A673 (cell line): ENCODE measurements around the gene BANF1. TPM values are rescaled to one million over a fixed set of nuclear protein-coding genes. Genes with fewer than 3 reads are reported as not detected.

Experiments used
- BruUV-seq: library from RNA; stranded (reverse); fragments of 400-500 nt; replicated peaks from 2 replicates; lab custom pipeline; 2021; lab: Mats Ljungman, UMichigan
- CTCF ChIA-PET: fragments of 300-600 bp; sonication (Branson Sonifier 250); formaldehyde crosslinking; loops from one replicate; lab custom pipeline; 2022; ENCODE audit warnings: antibody characterized with exemption; lab: Charles Lee
- POLR2A ChIA-PET: fragments of 300-600 bp; sonication (Branson Sonifier 250); formaldehyde crosslinking; loops from one replicate; lab custom pipeline; 2022; ENCODE audit warnings: antibody characterized with exemption; ENCODE audit not compliant: low non-redundant PET; lab: Charles Lee
- DNase-seq: peaks from one replicate; pipeline ENCODE4 v3.0.0-alpha.2; 2015; ENCODE audit warnings: low spot score
- H3K27ac ChIP-seq: fragments of 200-600 bp; sonication (generic); 2 replicates; pipeline ENCODE4 v1.5.1; 2016; ENCODE audit warnings: mixed run types, low read depth, mild to moderate bottlenecking, mixed read lengths, antibody characterized with exemption, low read length; ENCODE audit not compliant: poor library complexity, severe bottlenecking
- H3K27me3 ChIP-seq: fragments of 200-600 bp; sonication (generic); replicated peaks from 2 replicates; pipeline ENCODE4 v1.6.1; 2017; ENCODE audit warnings: mixed run types, low read depth, mild to moderate bottlenecking, mixed read lengths, antibody characterized with exemption, low read length; ENCODE audit not compliant: insufficient read depth, poor library complexity
- H3K36me3 ChIP-seq: fragments of 200-600 bp; sonication (generic); 2 replicates; pipeline ENCODE4 v1.6.1; 2016; ENCODE audit warnings: mixed run types, mild to moderate bottlenecking, mixed read lengths, antibody characterized with exemption, low read length; ENCODE audit not compliant: insufficient read depth, poor library complexity, severe bottlenecking
- H3K4me1 ChIP-seq: fragments of 200-600 bp; sonication (generic); 2 replicates; pipeline ENCODE4 v1.6.1; 2017; ENCODE audit warnings: mixed run types, mild to moderate bottlenecking, mixed read lengths, antibody characterized with exemption, low read length; ENCODE audit not compliant: insufficient read depth, poor library complexity, severe bottlenecking
- H3K4me3 ChIP-seq: fragments of 200-600 bp; sonication (generic); 2 replicates; pipeline ENCODE4 v1.5.1; 2016; ENCODE audit warnings: low read depth, mixed run types, mild to moderate bottlenecking, mixed read lengths, low read length; ENCODE audit not compliant: poor library complexity, severe bottlenecking
- H3K9me3 ChIP-seq: fragments of 200-600 bp; sonication (generic); 2 replicates; pipeline ENCODE4 v1.6.1; 2016; ENCODE audit warnings: mixed run types, low read depth, mild to moderate bottlenecking, mixed read lengths, antibody characterized with exemption, low read length; ENCODE audit not compliant: poor library complexity, severe bottlenecking
- CTCF ChIP-seq: fragments of 300-800, 200-600 bp; sonication (generic); conservative IDR thresholded peaks from 2 replicates; pipeline ENCODE4 v1.5.1; 2017; ENCODE audit warnings: low read depth, mild to moderate bottlenecking, antibody characterized with exemption, low read length, moderate library complexity, mixed read lengths
- EZH2 ChIP-seq: fragments of 200-600 bp; sonication (generic); IDR thresholded peaks from 2 replicates; pipeline ENCODE4 v1.6.1; 2017; ENCODE audit warnings: borderline replicate concordance, low read depth, mild to moderate bottlenecking, mixed read lengths, antibody characterized with exemption, low read length; ENCODE audit not compliant: poor library complexity, severe bottlenecking
- intact Hi-C: fragments of 100-400 bp; cut with micrococcal nuclease; formaldehyde crosslinking; loops from one replicate; pipeline ENCODE4 v1.10.0; 2022; ENCODE audit not compliant: unreplicated experiment
- total RNA-seq: library from RNA; stranded (reverse); gene quantifications from 2 replicates; pipeline ENCODE4 v1.2.3, GENCODE V29; 2021

BANF1 gene
- total RNA-seq, 1 experiment from 2014 or later = 556 TPM

GRCh38 chr11:66026017-66026529 is 23.8 kb downstream of the BANF1 start, which contains the start of gene CATSPER1:
CATSPER1 (minus strand) TSS chr11:66026479; CDS start chr11:66026379, 100 bp downstream.
- CTCF ChIA-PET = no interaction called here

GRCh38 chr11:66032957-66033735 is 30.8 kb downstream of the BANF1 start:
- intact Hi-C loops = no loop called here
- Histone ChIP-seq H3K27ac (no peak overlapping the region), H3K4me1 (no peaks in the 10 kb centered on the region), H3K27me3 (no peaks in the 10 kb centered on the region), H3K4me3 (no peak overlapping the region), H3K36me3 (no peaks in the 10 kb centered on the region), H3K9me3 (no peaks in the 10 kb centered on the region)
- POLR2A ChIA-PET = no interaction called here
- CTCF ChIA-PET = interaction anchor here (0.7 kb wide), 2 partner anchors 9 to 11 kb away, joined by 3 to 4 read pairs; no protein-coding TSS in a partner anchor
- no peak for TF ChIP-seq EZH2
- TF ChIP-seq CTCF = no peak
- no TSS peak for BruUV-seq
- DNase-seq = no peak

More at GRCh38 chr11:66026017-66026529, 23.8 kb downstream of the BANF1 start, which contains the start of gene CATSPER1:
- intact Hi-C loops = no loop called here
- Histone ChIP-seq H3K27ac (no peak within 1 kb of the TSS), H3K4me1 (no peaks in the 10 kb centered on the region), H3K4me3 (no peak within 1 kb of the TSS), H3K9me3 (no peaks in the 10 kb centered on the region), H3K36me3 (no peaks in the 10 kb centered on the region), H3K27me3 (no peaks in the 10 kb centered on the region)
- BruUV-seq = no TSS peak
- no peak for TF ChIP-seq CTCF
- no peak for TF ChIP-seq EZH2
- POLR2A ChIA-PET = interaction anchor here (0.8 kb wide), 1 partner anchor 23 kb away, joined by 6 read pairs; no protein-coding TSS in a partner anchor
- no peak for DNase-seq

GRCh38 chr11:66035653-66036333 is 33.5 kb downstream of the BANF1 start:
- no peaks in the 10 kb centered on the region for H3K27me3 ChIP-seq
- H3K4me3 ChIP-seq = no peak overlapping the region
- H3K9me3 ChIP-seq = no peaks in the 10 kb centered on the region
- intact Hi-C loops = no loop called here
- no peaks in the 10 kb centered on the region for H3K4me1 ChIP-seq
- BruUV-seq = no TSS peak
- ChIA-PET CTCF (interaction anchor here (1.1 to 1.2 kb wide), 2 partner anchors 9 to 14 kb away, joined by 3 to 6 read pairs; no protein-coding TSS in a partner anchor), POLR2A (interaction anchor here (0.6 kb wide), 1 partner anchor 15 kb away, joined by 5 read pairs; no protein-coding TSS in a partner anchor)
- no peak overlapping the region for H3K27ac ChIP-seq
- no peak for TF ChIP-seq EZH2
- TF ChIP-seq CTCF = no peak
- no peak for DNase-seq
- H3K36me3 ChIP-seq = no peaks in the 10 kb centered on the region
